Panc1 (cell line): ENCODE measurements around the gene ING4.

ENCODE experiments used
- POLR2AphosphoS5 ChIP-seq: IDR thresholded peaks from 2 replicates; pipeline ENCODE4 v1.6.1; 2012; ENCODE audit warnings: mild to moderate bottlenecking, low read depth, low read length, moderate library complexity
- SIN3A ChIP-seq: IDR thresholded peaks from 2 replicates; pipeline ENCODE4 v1.6.1; 2012; ENCODE audit warnings: low read depth, mild to moderate bottlenecking, low read length, moderate library complexity, borderline replicate concordance; ENCODE audit not compliant: insufficient read depth
- TF ChIP-seq, protein P1 (sequence below): fragments of 450-650 bp; IDR thresholded peaks from 2 replicates; pipeline ENCODE4 v1.5.1; 2017; ENCODE audit warnings: mild to moderate bottlenecking
- TF ChIP-seq, protein P2 (sequence below), 2 experiments: IDR thresholded peaks; 2 replicates each; pipeline ENCODE4 v1.6.1; 2011 to 2012; ENCODE audit warnings: low read depth in 2 of 2, control low read depth in 1 of 2, low read length in 1 of 2, mild to moderate bottlenecking in 1 of 2, moderate library complexity in 1 of 2; ENCODE audit not compliant: insufficient read depth in 1 of 2

- TF ChIP-seq, protein P1, sequence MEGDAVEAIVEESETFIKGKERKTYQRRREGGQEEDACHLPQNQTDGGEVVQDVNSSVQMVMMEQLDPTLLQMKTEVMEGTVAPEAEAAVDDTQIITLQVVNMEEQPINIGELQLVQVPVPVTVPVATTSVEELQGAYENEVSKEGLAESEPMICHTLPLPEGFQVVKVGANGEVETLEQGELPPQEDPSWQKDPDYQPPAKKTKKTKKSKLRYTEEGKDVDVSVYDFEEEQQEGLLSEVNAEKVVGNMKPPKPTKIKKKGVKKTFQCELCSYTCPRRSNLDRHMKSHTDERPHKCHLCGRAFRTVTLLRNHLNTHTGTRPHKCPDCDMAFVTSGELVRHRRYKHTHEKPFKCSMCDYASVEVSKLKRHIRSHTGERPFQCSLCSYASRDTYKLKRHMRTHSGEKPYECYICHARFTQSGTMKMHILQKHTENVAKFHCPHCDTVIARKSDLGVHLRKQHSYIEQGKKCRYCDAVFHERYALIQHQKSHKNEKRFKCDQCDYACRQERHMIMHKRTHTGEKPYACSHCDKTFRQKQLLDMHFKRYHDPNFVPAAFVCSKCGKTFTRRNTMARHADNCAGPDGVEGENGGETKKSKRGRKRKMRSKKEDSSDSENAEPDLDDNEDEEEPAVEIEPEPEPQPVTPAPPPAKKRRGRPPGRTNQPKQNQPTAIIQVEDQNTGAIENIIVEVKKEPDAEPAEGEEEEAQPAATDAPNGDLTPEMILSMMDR: no peak
- TF ChIP-seq SIN3A (no peak), POLR2AphosphoS5 (no peak)
- TF ChIP-seq, protein P2, sequence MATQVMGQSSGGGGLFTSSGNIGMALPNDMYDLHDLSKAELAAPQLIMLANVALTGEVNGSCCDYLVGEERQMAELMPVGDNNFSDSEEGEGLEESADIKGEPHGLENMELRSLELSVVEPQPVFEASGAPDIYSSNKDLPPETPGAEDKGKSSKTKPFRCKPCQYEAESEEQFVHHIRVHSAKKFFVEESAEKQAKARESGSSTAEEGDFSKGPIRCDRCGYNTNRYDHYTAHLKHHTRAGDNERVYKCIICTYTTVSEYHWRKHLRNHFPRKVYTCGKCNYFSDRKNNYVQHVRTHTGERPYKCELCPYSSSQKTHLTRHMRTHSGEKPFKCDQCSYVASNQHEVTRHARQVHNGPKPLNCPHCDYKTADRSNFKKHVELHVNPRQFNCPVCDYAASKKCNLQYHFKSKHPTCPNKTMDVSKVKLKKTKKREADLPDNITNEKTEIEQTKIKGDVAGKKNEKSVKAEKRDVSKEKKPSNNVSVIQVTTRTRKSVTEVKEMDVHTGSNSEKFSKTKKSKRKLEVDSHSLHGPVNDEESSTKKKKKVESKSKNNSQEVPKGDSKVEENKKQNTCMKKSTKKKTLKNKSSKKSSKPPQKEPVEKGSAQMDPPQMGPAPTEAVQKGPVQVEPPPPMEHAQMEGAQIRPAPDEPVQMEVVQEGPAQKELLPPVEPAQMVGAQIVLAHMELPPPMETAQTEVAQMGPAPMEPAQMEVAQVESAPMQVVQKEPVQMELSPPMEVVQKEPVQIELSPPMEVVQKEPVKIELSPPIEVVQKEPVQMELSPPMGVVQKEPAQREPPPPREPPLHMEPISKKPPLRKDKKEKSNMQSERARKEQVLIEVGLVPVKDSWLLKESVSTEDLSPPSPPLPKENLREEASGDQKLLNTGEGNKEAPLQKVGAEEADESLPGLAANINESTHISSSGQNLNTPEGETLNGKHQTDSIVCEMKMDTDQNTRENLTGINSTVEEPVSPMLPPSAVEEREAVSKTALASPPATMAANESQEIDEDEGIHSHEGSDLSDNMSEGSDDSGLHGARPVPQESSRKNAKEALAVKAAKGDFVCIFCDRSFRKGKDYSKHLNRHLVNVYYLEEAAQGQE (IDR thresholded peaks at IDR 0.05; ENCODE audit: insufficient read depth in 1 of 2, low read depth in 2 of 2, low read length in 1 of 2): no peak
Observed at GRCh38 chr12:6626654-6627283, 36.1 kb downstream of the ING4 start.
